ENCODE results near the gene SERPINA5.

The SERPINA5 gene

DNA sequence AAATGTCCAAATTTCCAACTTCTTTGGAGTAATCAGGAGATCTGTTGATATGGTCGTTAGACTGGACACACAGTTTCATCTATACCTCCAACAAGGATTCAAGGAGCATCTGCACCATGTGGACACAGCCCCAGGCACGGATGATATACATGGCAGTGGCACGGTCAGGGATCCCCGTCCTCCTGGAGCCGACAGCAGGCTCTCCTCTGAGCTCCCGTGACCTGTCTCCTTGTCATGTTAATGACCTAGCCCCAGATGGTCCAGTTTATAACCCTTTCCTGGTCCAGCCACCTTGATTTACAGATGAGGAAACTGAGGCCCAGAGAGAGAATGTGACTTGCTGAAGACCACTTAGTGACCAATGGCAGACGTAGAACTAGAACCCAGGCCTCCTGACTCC is 36.5 kb upstream of the SERPINA5 start:
- TF ChIP-seq EZH2phosphoT487 (IDR thresholded peaks at IDR 0.05; ENCODE audit: low read depth), result no peak
- TF ChIP-seq, protein P1, sequence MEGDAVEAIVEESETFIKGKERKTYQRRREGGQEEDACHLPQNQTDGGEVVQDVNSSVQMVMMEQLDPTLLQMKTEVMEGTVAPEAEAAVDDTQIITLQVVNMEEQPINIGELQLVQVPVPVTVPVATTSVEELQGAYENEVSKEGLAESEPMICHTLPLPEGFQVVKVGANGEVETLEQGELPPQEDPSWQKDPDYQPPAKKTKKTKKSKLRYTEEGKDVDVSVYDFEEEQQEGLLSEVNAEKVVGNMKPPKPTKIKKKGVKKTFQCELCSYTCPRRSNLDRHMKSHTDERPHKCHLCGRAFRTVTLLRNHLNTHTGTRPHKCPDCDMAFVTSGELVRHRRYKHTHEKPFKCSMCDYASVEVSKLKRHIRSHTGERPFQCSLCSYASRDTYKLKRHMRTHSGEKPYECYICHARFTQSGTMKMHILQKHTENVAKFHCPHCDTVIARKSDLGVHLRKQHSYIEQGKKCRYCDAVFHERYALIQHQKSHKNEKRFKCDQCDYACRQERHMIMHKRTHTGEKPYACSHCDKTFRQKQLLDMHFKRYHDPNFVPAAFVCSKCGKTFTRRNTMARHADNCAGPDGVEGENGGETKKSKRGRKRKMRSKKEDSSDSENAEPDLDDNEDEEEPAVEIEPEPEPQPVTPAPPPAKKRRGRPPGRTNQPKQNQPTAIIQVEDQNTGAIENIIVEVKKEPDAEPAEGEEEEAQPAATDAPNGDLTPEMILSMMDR (IDR thresholded peaks at IDR 0.05; ENCODE audit: low read depth, low read length), result no peak
- Histone ChIP-seq H3K27me3 (ENCODE audit: low read depth, low read length) (no peaks in the 10 kb centered on the region), H3K9me3 (ENCODE audit: insufficient read depth, low read length) (no peaks in the 10 kb centered on the region), H3K27ac (ENCODE audit: low read length) (no peak overlapping the region), H3K79me2 (ENCODE audit: low read length) (no peaks in the 10 kb centered on the region), H2AFZ (ENCODE audit: low read depth, low read length) (no peak overlapping the region), H3K36me3 (replicated peaks; ENCODE audit: low read depth, low read length) (no peaks in the 10 kb centered on the region), H3K9ac (ENCODE audit: low read length) (no peak overlapping the region), H3K4me3 (ENCODE audit: low read length) (no peak overlapping the region), H4K20me1 (ENCODE audit: insufficient read depth, low read length) (no peaks in the 10 kb centered on the region), H3K4me2 (ENCODE audit: low read length) (no peak overlapping the region), H3K4me1 (ENCODE audit: low read length) (peaks cover 8% of the 10 kb centered on the region)

DNA sequence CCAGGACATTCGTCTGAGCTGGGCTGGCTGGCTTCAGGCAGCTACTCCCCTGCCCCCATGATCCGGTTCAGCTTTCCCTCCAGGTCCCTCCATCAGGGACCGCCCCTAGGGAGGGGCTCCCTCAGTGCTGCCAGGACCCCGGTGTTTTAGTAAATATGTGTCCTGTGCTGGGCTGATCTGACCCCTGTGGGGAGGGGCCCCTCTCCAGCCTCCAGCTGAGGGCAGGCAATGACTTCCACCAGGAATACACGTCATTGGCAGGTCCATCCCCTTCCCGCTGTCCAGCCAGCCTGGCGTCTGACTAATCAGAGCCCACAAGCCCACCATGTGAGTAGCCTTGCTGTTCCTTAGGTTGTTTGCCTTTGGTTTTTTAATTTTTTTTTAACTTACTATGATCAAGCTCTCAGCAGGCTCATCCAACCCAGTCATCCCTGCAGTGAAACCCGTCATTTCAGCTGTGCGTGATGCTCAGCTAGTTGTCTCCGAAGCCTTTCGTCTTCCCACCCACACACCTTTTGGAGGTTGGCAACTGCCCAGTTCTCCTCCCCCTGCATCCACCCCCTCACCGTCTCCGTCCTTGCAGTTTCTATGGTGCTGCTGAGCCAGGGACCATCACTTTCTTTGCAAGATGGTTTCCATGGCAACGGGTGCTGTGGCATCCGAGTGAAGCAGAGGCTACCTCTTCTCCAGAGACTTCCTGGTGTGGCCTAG is 35.9 kb upstream of the SERPINA5 start:
- no peak overlapping the region for H3K9ac ChIP-seq (ENCODE audit: low read length)
- no peak overlapping the region for H3K4me3 ChIP-seq (ENCODE audit: low read length)
- no peak overlapping the region for H3K4me2 ChIP-seq (ENCODE audit: low read length)
- TF ChIP-seq EZH2phosphoT487 (IDR thresholded peaks at IDR 0.05; ENCODE audit: low read depth), result no peak
- TF ChIP-seq, protein P1 (IDR thresholded peaks at IDR 0.05; ENCODE audit: low read depth, low read length), result no peak
- H3K9me3 ChIP-seq (ENCODE audit: insufficient read depth, low read length), result no peaks in the 10 kb centered on the region
- no peaks in the 10 kb centered on the region for H3K36me3 ChIP-seq (replicated peaks; ENCODE audit: low read depth, low read length)
- H3K4me1 ChIP-seq (ENCODE audit: low read length), result peaks cover 8% of the 10 kb centered on the region
- no peak overlapping the region for H3K27ac ChIP-seq (ENCODE audit: low read length)
- no peaks in the 10 kb centered on the region for H3K27me3 ChIP-seq (ENCODE audit: low read depth, low read length)
- H4K20me1 ChIP-seq (ENCODE audit: insufficient read depth, low read length), result no peaks in the 10 kb centered on the region
- H2AFZ ChIP-seq (ENCODE audit: low read depth, low read length), result no peak overlapping the region
- no peaks in the 10 kb centered on the region for H3K79me2 ChIP-seq (ENCODE audit: low read length)

DNA sequence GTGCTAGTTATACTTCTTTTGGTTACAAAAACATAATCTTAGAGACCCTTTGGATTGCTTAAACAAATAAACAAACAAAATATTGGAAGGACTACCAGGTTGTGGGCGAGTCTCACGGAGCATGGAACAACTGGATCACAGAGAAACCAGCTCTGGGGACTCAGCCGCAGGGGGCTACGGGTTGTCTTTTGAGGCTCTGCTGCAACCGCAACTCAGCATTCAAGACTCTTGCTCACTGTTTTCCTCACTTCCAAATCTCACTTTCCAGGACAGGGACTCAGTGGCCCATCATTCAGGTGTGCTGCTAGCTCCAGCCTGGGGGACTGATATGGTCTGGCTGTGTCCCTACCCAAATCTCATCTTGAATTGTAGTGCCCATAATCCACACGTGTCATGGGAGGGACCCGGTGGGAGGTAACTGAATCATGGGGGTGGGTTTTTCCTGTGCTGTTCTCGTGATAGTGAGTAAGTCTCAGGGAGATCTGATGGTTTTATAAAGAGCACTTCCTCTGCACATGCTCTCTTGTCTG is 34.0 kb upstream of the SERPINA5 start:
- peaks cover 4% of the 10 kb centered on the region for H3K4me1 ChIP-seq (ENCODE audit: low read length)
- H3K9me3 ChIP-seq (ENCODE audit: insufficient read depth, low read length), result no peaks in the 10 kb centered on the region
- H3K27me3 ChIP-seq (ENCODE audit: low read depth, low read length), result peaks cover 7% of the 10 kb centered on the region; the same call in 1 of the 2 replicates
- no peaks in the 10 kb centered on the region for H3K79me2 ChIP-seq (ENCODE audit: low read length)
- H4K20me1 ChIP-seq (ENCODE audit: insufficient read depth, low read length), result no peaks in the 10 kb centered on the region
- no peak overlapping the region for H3K4me3 ChIP-seq (ENCODE audit: low read length)
- no peak overlapping the region for H3K4me2 ChIP-seq (ENCODE audit: low read length)
- no peak overlapping the region for H3K9ac ChIP-seq (ENCODE audit: low read length)
- H3K27ac ChIP-seq (ENCODE audit: low read length), result no peak overlapping the region
- H2AFZ ChIP-seq (ENCODE audit: low read depth, low read length), result no peak overlapping the region
- no peaks in the 10 kb centered on the region for H3K36me3 ChIP-seq (replicated peaks; ENCODE audit: low read depth, low read length)
- TF ChIP-seq, protein P1 (IDR thresholded peaks at IDR 0.05; ENCODE audit: low read depth, low read length), result no peak
- TF ChIP-seq EZH2phosphoT487 (IDR thresholded peaks at IDR 0.05; ENCODE audit: low read depth), result no peak

DNA sequence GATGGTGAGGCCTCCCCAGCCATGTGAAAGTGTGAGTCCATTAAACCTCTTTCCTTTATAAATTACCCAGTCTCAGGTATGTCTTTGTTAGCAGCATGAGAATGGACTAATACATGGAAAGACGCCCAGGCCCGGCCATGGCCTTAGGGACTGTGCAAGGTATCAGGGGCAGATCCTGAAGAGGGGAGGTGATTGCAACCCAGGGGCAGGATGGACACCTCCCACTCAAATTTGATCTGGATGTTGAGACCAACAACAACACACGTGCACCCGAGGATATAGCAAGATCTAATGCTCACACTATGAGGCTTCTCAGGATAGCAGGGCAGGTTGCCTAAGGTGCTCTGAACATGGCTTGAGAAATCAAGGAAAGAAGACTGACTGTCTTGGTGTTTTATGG is 33.5 kb upstream of the SERPINA5 start:
- H3K27me3 ChIP-seq (ENCODE audit: low read depth, low read length), result peaks cover 8% of the 10 kb centered on the region; the same call in 1 of the 2 replicates
- no peak overlapping the region for H3K9ac ChIP-seq (ENCODE audit: low read length)
- no peaks in the 10 kb centered on the region for H3K9me3 ChIP-seq (ENCODE audit: insufficient read depth, low read length)
- H3K27ac ChIP-seq (ENCODE audit: low read length), result no peak overlapping the region
- no peak overlapping the region for H2AFZ ChIP-seq (ENCODE audit: low read depth, low read length)
- no peak overlapping the region for H3K4me2 ChIP-seq (ENCODE audit: low read length)
- H3K36me3 ChIP-seq (replicated peaks; ENCODE audit: low read depth, low read length), result no peaks in the 10 kb centered on the region
- H3K4me1 ChIP-seq (ENCODE audit: low read length), result no peaks in the 10 kb centered on the region; the same call in 1 of the 2 replicates
- no peak overlapping the region for H3K4me3 ChIP-seq (ENCODE audit: low read length)
- H4K20me1 ChIP-seq (ENCODE audit: insufficient read depth, low read length), result no peaks in the 10 kb centered on the region
- TF ChIP-seq, protein P1 (IDR thresholded peaks at IDR 0.05; ENCODE audit: low read depth, low read length), result no peak
- no peak for TF ChIP-seq EZH2phosphoT487 (IDR thresholded peaks at IDR 0.05; ENCODE audit: low read depth)
- H3K79me2 ChIP-seq (ENCODE audit: low read length), result no peaks in the 10 kb centered on the region
